Measurements from ENCODE around the gene ACAT2. TPM values are rescaled to one million over a fixed set of nuclear protein-coding genes. Genes with fewer than 3 reads are reported as not detected.
"Not testable (repeated sequence)": the region's sequence is repeated elsewhere in the genome, so short reads cannot be mapped to it uniquely, and the experiment has no call there.

ACAT2 gene
- total RNA-seq, 1 donor from 2014 or later: 89.4 TPM

DNA sequence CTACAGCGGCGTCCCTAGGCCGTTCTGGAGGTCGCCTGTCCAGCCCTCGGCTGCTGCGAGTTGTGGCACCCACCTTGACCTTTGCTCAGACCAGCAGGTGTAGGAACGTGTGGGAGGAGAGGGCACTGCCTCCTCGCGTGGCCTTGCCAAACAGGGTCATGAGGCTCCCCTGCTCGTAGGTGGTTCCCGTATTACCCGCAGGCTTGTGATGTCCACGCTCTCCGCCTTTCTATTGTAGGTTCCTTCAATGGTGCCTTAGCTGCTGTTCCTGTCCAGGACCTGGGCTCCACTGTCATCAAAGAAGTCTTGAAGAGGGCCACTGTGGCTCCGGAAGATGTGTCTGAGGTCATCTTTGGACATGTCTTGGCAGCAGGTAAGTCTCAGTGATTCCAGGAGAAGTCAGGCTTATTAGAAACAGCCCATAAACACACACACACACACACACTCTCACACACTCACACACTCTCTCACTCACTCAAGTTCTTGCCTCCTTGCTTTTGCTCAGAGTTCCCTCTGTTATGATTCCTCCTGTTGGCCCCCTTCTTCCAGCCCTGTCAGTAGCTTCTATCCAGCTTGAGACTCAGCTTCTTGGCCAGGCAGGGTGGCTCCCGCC is 942 bp downstream of the ACAT2 start:
- DNase-seq (ENCODE audit: low read depth, low spot score): no peak

DNA sequence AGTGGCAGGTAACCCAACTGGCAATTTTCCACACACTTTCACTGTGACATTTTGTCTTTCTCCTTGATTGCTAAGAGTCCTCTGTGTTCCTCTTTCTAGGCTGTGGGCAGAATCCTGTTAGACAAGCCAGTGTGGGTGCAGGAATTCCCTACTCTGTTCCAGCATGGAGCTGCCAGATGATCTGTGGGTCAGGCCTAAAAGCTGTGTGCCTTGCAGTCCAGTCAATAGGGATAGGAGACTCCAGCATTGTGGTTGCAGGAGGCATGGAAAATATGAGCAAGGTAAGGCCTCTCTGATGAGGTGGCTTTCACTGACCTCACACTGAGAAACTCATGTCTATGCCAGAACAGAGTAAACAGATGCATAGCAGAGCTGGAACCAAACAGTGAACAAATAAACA is 5.1 kb downstream of the ACAT2 start:
- DNase-seq (ENCODE audit: low read depth, low spot score): no peak

- DNase-seq (ENCODE audit: low read depth, low spot score): no peak
Observed at GRCh38 chr6:159769470-159769869, 7.6 kb downstream of the ACAT2 start.

DNA sequence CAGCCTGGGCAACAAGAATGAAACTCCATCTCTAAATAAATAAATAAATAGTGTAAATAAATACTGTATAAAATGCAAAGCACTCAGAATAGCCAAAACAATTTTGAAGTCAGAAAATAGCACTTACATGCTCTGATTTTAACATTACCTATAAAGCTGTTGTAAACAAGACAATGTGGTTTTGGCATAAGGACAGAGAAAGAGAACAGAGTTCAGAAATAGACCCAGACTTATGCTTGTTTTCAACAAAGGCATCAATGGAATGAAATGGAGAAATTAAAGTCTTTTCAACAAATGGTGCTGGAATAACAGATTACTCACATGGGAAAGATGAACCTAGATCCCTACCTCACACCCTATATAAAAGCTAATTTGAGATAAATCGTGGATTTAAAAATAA is 10.4 kb downstream of the ACAT2 start:
- DNase-seq (ENCODE audit: low read depth, low spot score): no peak

DNA sequence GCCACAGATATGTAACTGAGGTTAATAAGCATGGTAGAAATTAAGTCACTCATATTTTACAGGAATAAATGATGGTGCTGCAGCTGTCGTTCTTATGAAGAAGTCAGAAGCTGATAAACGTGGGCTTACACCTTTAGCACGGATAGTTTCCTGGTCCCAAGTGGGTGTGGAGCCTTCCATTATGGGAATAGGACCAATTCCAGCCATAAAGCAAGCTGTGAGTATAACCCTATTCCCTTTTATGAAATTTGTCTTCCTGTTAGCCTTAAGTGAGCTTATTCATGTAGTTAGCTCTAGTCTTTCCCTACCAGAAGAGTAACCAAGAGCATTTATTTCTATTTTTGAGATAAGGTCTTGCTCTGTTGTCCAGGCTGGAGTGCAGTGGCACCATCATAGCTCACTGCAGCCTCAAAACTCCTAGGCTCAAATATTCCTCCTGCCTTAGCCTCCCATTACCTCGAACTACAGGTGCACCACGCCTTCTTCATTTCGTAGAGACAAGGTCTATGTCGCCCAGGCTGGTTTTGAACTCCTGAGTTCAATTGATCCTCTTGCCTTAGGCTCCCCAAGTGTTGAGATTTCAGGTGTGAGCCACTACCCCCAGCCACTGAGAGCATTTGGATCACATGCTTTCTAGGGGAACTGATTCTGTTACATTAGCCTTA is 15.5 kb downstream of the ACAT2 start:
- no peak for DNase-seq (ENCODE audit: low read depth, low spot score)

GRCh38 chr6:159778131-159778530 is 16.3 kb downstream of the ACAT2 start:
- DNase-seq (ENCODE audit: low read depth, low spot score): no peak

DNA sequence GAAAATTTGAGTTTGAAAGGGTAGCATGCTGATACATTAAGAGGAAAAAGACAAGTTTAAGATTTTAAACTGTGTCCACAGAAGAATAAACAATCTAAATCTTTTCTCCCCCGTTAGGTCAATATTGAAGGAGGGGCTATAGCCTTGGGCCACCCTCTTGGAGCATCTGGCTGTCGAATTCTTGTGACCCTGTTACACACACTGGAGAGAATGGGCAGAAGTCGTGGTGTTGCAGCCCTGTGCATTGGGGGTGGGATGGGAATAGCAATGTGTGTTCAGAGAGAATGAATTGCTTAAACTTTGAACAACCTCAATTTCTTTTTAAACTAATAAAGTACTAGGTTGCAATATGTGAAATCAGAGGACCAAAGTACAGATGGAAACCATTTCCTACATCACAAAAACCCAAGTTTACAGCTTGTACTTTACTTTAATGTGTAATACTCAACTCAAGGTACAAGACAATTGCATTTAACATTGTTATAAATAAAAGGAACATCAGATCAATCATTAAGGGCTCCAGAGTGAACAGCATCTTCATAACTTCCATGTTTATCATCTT is 16.8 kb downstream of the ACAT2 start:
- DNase-seq (ENCODE audit: low read depth, low spot score): no peak

DNA sequence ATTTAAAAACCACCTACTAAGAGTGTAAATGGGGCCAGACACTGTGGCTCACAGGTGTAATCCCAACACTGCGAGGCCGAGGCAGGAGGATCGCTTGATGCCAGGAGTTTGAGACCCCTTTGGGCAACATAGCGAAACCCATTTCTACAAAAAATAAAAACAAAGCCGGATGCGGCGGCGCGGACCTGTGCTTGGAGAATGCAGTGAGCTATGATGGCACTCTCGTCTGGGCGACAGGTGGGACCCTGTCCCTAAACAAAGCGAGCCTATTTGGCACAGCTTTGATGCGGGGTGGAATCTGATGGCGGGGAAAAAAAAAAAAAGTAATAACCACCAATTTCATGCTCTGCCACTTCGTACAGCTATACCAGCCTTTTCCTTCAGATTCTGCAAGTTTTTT is 26.4 kb downstream of the ACAT2 start:
- DNase-seq (ENCODE audit: low read depth, low spot score): no peak

DNA sequence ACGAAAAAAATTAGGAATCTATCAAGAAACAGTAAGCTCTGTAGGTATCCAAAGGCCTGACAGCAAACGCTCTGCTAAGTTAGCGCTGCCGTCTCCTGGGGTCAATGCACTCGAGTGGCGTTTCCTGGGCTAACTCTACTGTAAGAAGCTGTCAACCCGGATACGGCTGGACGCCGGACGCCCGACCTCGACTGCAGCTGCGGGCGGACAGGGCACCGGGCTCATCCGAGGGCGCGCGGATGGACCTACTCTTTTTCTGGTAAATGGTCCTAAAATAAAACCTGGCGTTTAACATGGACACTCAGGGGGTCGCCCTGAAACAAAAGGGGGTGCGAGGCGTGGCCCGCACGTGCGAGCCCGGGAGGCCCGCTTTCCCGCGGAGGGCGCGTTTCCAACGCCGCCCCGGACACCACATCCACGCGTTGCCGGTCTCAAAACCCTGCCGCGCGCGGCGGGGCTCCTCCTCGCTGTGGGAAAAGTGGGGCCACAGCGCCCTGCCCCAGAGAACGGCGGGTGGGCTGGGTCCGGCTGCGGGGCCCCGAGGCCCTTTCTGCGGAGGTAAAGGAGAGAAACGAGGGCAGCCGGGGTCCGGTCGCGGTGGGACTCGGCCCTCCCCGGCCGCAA is 27.0 kb downstream of the ACAT2 start:
- no peak for DNase-seq (ENCODE audit: low read depth, low spot score)

GRCh38 chr6:159789377-159790148 is 27.7 kb downstream of the ACAT2 start, which contains the start of gene TCP1:
TCP1 (minus strand) TSS chr6:159789602; CDS start chr6:159789468, 134 bp downstream.
- DNase-seq (ENCODE audit: low read depth, low spot score): peak; percentile 99

DNA sequence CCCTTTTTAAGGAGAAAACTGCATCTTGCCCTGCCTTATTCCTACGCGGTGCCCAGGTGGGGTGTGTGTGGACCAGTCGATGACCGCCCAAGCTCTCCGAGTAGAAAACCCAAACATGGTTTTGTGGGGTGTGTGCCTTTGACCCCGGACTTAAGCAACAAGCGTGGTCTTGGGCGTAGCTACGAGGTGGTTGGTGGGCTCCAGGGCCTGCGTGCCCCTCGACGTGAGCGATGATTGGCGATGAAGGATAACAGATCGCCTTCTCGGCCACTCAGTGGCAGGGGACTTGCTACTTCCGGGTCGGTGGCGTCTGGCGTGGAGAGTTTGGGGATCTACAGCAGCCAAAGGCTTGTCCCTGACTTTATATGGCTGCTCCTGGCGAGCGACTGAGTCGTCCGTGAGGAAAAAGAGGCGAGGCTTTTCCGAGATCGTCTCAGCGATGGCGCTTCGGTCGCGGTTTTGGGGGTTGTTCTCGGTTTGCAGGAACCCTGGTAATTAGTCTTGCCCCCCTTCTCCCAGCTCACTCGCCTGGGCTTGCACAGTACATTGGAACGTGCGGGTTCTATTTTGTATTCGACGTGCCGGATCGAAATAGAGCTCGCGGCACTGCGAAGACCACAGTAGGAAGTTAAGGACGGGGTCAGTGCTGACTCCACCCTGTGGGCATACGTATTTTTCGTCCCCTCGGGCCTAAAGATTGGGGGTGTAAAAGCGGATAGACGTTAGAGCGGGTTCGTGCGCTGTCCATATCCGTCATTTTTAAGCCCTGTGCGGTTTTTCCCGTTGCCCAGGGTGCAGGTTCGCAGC is 28.5 kb downstream of the ACAT2 start, which contains the start of gene MRPL18:
Gene MRPL18 (plus strand): TSS at position 319 of the 807 bp plus-strand sequence. CDS start 121 bp downstream, at position 440.
- DNase-seq (ENCODE audit: low read depth, low spot score): peak; percentile 96

DNA sequence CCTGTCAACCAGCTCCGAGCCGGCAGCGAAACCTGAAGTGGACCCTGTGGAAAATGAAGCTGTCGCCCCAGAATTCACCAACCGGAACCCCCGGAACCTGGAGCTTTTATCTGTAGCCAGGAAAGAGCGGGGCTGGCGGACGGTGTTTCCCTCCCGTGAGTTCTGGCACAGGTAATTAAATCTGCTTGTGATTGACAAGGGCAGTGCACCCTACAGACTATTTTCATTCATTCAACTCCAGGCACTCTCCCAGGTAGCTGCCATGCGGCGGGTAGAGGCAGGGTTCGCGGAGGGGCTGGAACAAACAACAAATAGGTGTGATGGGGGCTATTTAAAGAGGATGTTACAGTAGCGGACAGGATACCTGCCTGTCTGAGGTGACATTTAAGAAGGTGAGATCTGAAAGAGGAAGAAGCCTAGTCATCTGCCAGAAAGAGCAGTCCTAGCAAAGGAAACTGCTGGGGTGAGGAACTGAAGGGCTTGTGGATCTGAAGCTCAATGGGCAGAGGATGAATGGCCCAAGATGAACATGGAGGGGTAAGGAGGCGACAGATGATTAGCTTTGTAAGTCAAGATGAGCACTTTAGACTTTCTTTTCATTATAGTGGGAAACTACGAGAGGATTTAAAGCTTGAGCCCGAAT is 29.2 kb downstream of the ACAT2 start:
- no peak for DNase-seq (ENCODE audit: low read depth, low spot score)

GRCh38 chr6:159794976-159795375 is 33.1 kb downstream of the ACAT2 start:
- not testable (repeated sequence) for DNase-seq (ENCODE audit: low read depth, low spot score)

- DNase-seq (ENCODE audit: low read depth, low spot score): no peak
Observed at GRCh38 chr6:159797554-159797953, 35.7 kb downstream of the ACAT2 start.

DNA sequence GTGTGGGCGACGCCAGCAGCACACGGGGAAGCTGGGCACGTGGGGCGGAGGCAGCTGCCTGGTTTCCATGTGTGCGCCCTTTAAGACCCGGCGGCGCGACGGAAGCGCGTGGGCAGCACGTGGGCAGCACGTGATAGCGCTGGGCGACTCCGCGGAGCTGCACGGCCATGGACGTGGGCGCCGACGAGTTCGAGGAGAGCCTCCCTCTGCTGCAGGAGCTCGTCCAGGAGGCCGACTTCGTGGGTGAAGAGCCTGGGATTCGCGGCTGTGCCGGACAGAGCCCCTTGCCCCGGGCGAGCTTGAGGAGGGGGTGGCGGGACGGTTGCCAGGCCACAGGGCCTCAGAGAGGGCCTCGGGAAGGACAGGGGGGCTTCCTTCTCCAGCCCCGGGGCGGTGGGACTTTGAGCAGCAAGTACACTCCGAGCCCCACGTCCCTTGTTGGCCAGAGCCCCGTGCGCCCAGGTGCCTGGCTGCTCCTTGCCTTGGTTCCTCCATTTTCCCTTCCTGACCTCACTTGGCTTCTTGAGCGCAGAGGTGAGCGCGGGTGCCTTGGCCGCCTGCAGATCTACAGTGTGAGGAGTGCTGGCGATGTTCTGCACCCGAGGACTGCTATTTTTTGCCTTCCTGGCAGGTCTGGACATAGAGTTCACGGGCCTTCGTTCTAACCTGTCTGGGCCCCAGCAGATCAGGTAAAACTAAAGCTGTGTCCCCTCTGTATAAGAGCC is 38.5 kb downstream of the ACAT2 start, which contains the start of gene PNLDC1:
Gene PNLDC1 (plus strand): TSS at position 136 of the 725 bp plus-strand sequence. CDS start 32 bp downstream, at position 168.
- DNase-seq (ENCODE audit: low read depth, low spot score): no peak

GRCh38 chr6:159801935-159802334 is 40.1 kb downstream of the ACAT2 start:
- no peak for DNase-seq (ENCODE audit: low read depth, low spot score)

DNA sequence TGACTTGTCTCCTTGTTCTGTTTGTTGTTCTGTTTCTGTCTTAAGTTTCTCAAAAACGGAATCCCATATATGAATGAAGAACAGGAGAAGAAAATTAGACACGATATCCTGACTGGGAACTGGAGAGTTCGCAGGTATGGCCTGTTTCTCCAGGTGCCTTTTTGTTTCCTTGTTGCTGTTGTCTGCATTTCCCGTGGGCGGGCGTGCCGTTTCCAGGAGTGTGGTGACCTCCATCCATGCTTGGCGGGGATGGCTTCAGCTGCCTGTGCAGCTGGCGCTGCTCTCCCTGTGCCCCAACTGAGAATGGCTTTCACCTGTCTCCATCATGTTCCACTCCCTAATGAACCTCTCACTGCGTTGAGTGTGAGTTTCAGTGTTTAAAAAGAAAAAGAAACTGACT is 42.7 kb downstream of the ACAT2 start:
- DNase-seq (ENCODE audit: low read depth, low spot score): no peak

GRCh38 chr6:159805440-159806020 is 43.7 kb downstream of the ACAT2 start:
- DNase-seq (ENCODE audit: low read depth, low spot score): no peak

- no peak for DNase-seq (ENCODE audit: low read depth, low spot score)
Observed at GRCh38 chr6:159806021-159806458, 44.2 kb downstream of the ACAT2 start.
